Skeletal muscle cell (primary cell): Measurements from ENCODE around the gene CLCN5.
"Not testable (repeated sequence)": the region's sequence is repeated elsewhere in the genome, so short reads cannot be mapped to it uniquely, and the experiment has no call there.

Source experiments
- DNase-seq: peaks from one replicate; pipeline ENCODE4 v3.0.0-alpha.2; 2010; ENCODE audit warnings: low read depth
- H3K4me3 ChIP-seq: 2 replicates; pipeline ENCODE4 v1.5.1; 2011; ENCODE audit warnings: low read depth, mild to moderate bottlenecking, control low read depth, low read length, moderate library complexity

The CLCN5 gene

GRCh38 chrX:49991758-49992157 is 69.4 kb downstream of the CLCN5 start:
- H3K4me3 ChIP-seq, result no peak overlapping the region

GRCh38 chrX:49992853-49993252 is 70.5 kb downstream of the CLCN5 start:
- H3K4me3 ChIP-seq, result no peak overlapping the region
- DNase-seq, result no peak

More at GRCh38 chrX:49991758-49992157, 69.4 kb downstream of the CLCN5 start:
- no peak for DNase-seq

- H3K4me3 ChIP-seq, result no peak overlapping the region
- DNase-seq, result no peak
Observed at GRCh38 chrX:49993661-49994060, 71.3 kb downstream of the CLCN5 start.

- H3K4me3 ChIP-seq, result no peak overlapping the region
- DNase-seq, result peak; percentile 26
Observed at GRCh38 chrX:49995107-49995731, 72.8 kb downstream of the CLCN5 start.

GRCh38 chrX:49995795-49996455 is 73.5 kb downstream of the CLCN5 start:
- DNase-seq, result no peak
- H3K4me3 ChIP-seq, result no peak overlapping the region

- H3K4me3 ChIP-seq, result no peak overlapping the region
- no peak for DNase-seq
Observed at GRCh38 chrX:49996474-49996873, 74.1 kb downstream of the CLCN5 start.

- no peak for DNase-seq
- H3K4me3 ChIP-seq, result no peak overlapping the region
Observed at GRCh38 chrX:49999087-49999486, 76.7 kb downstream of the CLCN5 start.

- no peak for DNase-seq
- no peak overlapping the region for H3K4me3 ChIP-seq
Observed at GRCh38 chrX:50000937-50001542, 78.6 kb downstream of the CLCN5 start.

GRCh38 chrX:50002067-50002714 is 79.8 kb downstream of the CLCN5 start:
- no peak for DNase-seq
- no peak overlapping the region for H3K4me3 ChIP-seq

- DNase-seq, result no peak
- no peak overlapping the region for H3K4me3 ChIP-seq
Observed at GRCh38 chrX:50003467-50003866, 81.1 kb downstream of the CLCN5 start.

GRCh38 chrX:50003927-50004326 is 81.5 kb downstream of the CLCN5 start:
- H3K4me3 ChIP-seq, result no peak overlapping the region
- no peak for DNase-seq

GRCh38 chrX:50025591-50025990 is 103.2 kb downstream of the CLCN5 start:
- DNase-seq, H3K4me3 ChIP-seq: not testable (repeated sequence)

- no peak overlapping the region for H3K4me3 ChIP-seq
- no peak for DNase-seq
Observed at GRCh38 chrX:50035126-50035525, 112.7 kb downstream of the CLCN5 start.

GRCh38 chrX:50036426-50036825 is 114.0 kb downstream of the CLCN5 start:
- no peak overlapping the region for H3K4me3 ChIP-seq
- DNase-seq, result no peak

- DNase-seq, result no peak
- no peak overlapping the region for H3K4me3 ChIP-seq
Observed at GRCh38 chrX:50045823-50046222, 123.4 kb downstream of the CLCN5 start.

- H3K4me3 ChIP-seq, result no peak overlapping the region
- no peak for DNase-seq
Observed at GRCh38 chrX:50049228-50049627, 126.8 kb downstream of the CLCN5 start.

- H3K4me3 ChIP-seq, result no peak overlapping the region
- DNase-seq, result no peak
Observed at GRCh38 chrX:50054147-50054546, 131.8 kb downstream of the CLCN5 start.

- no peak for DNase-seq
- H3K4me3 ChIP-seq, result no peak overlapping the region
Observed at GRCh38 chrX:50066318-50066937, 144.0 kb downstream of the CLCN5 start.

GRCh38 chrX:50067435-50068284 is 145.3 kb downstream of the CLCN5 start:
- no peak for DNase-seq
- no peak overlapping the region for H3K4me3 ChIP-seq
